GM19397 (cell line): Measurements from ENCODE around the gene PRCD.
"Not testable (repeated sequence)": the region's sequence is repeated elsewhere in the genome, so short reads cannot be mapped to it uniquely, and the experiment has no call there.

Source experiments
- ATAC-seq: cut with Tn5 transposase; IDR thresholded peaks from one replicate; pipeline ENCODE4 v1.9.1; 2021; ENCODE audit warnings: mild to moderate bottlenecking, moderate library complexity; ENCODE audit not compliant: unreplicated experiment

Gene PRCD

DNA sequence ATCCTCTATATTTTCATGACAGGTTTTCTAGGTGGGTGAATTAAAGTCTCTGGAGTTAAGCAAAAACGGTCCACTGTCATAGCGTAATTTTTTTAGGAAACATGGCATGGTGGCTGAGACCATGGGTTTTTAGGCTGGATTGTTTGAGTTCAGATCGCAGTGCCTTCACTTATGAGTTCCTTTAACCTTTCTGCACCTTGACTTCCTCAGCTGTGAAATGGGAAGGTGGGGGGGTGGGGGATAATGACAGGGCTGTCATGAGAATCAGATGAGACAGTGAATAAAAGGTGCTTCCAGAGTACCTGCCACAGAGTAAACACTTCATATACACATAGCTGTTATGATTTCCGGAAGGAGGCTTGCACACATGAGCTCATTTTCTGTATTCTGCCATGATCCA, 11.8 kb downstream of the PRCD start:
- ATAC-seq = no peak

DNA sequence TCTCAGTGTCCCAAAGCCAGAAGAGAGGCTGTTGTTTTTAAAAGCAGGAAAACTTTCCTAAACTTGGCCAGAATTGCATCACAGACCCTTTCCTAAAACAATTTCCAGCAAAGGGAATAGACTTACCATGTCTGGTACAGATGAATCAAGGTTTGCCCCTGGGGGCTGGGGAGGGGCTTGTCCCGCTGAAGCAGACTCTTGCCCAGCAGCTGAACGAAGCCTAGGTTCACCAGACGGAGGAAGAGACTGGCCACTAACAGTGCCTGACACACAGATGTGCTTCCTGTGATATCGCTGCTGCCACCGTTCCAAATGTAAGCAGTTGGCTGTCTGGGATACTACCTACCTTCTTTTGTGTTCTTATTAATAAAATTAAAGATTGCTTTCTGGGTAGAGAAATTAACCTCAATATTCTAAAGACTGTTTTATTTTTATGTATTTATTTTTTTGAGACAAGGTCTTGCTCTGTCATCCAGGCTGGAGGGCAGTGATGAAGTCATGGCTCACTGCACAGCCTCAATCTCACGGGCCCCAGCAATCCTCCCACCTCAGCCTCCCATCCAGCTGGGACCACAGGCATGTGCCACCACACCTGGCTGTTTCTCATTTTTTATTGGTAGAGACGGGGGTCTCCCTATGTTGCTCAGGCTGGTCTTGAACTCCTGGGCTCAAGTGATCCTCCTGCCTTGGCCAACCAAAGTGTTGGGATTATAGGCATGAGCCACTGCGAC, 13.5 kb downstream of the PRCD start:
- ATAC-seq = no peak

DNA sequence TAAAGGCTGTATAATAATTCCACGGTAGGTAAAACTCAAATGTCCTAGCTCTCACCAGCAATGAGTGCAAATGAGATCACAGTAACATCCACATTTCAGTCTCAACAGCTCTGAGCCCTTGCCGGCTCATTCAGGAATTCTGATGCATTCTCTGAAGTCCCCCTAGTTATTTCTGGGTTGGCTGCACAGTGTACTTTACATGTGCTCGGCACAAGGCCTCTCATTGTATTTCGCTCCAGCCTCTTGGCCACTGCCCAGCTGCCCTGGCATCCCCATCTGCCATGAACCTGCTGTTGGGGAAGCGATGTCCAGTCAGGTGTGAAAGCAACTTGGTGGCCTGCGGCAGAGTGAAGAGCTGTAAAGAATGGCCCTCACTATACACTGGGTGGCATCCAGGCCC, 14.3 kb downstream of the PRCD start:
- ATAC-seq = no peak

DNA sequence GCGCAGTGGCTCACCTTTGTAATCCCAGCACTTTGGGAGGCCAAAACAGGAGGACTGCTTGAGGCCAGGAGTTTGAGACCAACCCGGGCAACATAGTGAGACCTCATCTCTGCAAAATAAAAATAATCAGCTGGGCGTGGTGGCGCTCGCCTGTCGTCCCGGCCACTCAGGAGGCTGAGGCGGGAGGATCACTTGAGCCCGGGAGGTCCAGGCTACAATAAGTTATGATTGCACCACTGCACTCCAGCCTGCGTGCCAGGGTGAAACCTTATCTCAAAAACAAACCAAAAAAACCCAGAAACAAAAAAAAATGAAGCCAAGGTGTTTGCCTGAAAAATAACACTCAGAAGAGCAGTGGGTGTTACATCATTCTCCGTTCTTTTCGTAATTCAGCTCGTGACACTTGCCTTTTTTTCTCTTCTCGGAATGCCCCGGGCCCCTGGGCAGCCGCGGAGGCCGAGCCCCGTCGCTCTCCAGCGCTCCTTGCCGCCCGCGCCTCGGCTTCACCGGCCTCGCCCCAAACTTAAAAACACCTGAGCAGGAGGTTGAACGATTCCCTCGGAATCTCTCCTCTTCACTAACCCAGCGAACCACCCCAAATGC, 17.0 kb downstream of the PRCD start:
- ATAC-seq = peak; percentile 2

DNA sequence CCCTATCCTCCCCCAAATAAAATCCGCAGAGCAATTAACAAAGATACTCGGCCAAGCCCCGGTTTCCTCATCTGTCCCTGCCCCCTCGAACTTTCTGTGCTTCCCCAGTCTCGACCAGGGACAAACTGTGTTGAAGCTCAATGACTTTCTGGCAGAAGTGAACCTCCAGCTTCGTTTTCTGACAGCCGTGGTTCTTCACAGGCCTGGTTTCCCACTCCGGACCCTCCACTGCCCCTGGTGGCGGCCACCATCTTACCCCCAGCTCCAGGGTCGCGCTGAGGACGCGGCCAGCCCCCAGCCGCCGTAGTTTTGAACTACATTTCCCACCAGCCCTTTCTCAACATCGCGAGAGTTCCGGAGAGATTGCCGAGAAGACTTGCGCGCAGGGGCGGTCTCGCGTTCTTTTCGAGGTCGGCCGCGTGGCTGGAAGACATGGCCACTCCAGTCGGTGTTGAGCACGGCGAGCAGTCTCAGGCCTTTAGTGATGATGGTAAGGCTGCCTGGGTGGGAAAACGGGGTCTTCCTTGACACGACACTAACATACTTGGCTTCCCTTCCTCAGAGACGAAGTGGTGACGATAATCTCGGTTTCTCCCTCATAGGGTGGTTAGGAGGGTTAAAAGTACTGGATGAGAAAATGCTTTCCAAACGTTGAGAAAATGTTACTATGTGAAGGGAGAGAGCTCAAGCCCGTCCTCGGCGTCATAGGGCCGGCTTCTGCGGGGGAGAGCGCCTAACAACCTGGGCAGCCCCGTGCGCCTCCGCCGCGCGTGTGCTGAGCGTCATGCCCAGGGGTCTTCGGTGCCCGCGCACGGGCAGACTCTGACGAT, 17.7 kb downstream of the PRCD start:
- ATAC-seq = peak; percentile 85

DNA sequence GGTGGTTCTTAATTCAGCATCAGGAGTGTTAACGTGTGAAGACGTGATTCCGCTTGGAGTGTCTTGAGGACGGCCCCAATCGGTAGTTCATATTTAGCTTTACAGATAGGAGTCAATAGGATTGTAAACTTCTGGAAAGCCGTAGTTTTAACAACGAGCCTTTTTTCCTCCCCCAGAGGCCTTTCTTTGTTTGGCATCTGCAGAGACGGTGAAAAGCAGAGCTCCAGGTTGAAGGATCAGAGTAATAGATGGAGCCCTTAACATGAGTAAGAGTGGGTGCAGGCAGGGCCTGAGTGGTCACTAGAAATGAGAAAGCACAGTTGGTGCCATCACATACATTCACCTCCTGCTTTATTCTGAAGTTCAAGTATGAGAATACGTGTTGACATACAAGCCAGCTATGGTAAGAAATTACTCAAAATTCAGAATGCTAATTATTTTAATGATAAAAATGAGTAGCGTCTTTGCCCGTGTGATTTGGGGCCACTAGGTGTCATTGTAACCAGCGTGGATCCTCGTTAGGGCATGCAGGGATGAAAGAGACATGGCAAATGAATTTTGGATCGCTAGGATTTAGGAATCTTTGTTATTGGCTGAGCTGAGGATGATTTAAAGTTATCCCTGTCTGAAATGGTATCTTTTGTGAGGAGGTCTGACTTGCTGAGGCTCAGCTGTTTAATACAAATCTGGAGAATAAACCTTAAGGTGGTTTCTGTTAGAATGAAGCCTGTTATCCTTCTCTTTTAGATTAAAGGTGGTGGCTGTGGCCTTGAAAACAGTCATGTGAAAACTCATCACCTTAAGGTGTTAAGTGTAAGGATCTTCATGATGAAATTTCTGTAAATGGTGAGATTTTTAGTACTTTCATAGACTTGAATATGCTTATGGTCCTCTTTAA, 18.6 kb downstream of the PRCD start:
- no peak for ATAC-seq

DNA sequence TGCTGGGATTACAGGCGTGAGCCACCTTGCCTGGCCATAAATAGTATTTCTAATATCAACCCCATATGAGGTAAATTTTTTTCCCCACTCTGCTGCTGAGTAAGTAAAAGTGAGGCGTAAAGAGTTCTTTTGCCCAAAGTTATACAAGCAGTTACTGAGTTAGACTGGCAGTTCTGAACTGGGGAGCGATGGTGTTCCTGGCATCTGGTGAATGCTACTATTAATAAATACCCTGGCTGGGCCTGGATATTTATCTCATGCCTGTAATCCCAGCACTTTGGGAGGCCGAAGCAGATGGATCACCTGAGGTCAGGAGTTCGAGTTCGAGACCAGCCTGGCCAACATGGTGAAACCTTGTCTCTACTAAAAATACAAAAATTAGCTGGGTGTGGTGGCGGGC, 19.6 kb downstream of the PRCD start:
- not testable (repeated sequence) for ATAC-seq

DNA sequence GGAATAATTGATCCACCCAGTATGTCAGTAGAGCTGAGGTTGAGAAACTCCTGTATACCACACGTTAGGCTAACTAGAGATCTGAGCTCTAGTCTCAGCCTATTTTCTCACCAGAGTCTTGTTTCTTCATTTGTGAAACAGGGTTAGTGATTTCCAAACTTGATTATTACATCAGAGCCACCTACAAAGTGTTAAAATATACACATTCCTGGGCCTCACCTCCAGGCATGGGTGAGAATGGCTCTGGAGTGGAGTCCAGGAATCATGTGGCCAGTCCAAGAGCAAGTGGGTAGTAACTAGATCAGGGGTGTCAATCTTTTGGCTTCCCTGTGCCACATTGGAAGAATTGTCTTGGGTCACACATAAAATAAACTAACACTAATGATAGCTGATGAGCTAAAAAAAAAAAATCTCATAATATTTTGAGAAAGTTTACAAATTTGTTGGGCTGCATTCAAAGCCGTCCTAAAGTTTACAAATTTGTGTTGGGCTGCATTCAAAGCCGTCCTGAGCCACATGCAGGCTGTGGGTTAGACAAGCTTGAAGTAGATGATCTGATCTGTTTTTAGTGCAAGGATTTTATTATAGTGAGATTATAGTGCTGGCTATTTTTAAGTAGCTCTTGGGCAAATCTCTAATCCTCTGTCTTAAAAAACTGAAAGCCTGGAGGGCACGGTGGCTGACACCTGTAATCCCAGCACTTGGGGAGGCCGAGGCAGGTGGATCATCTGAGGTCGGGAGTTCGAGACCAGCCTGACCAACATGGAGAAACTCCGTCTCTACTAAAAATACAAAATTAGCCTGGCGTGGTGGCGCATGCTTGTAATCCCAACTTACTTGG, 20.4 kb downstream of the PRCD start:
- ATAC-seq = no peak

DNA sequence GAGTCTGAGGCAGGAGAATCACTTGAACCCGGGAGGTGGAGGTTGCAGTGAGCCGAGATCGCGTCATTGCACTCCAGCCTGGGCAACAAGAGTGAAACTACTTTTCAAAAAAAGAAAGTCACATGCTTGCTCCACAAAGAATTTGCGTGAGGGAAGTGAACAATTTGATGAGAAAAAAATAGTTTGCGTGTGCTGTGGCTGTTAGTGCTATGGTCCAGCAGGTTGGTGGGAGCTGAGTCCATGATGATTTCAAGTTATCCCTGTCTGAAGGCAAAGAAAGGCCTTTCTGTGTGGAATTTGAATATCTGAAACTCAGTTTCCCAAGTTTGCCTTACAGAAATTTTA, 21.0 kb downstream of the PRCD start:
- ATAC-seq = no peak

DNA sequence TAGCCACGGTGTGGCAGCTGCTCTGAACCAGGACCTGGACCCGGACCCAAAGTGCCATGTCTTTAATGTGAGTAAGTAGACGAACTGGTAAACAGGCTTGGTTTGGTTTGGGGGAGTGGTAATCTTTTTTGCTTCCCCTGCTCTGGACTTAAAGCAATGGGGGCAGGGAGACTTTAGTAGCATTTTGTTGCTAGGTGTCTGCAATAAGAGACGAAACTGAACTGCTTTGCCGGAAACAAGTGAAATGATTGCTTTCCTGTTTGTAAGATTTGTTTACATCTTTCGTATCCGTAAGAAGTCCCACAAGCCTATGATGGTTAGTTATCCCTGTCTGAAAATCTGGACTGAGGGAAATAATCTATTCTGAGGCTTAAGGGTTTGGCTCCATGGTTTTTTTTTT, 21.5 kb downstream of the PRCD start:
- no peak for ATAC-seq

DNA sequence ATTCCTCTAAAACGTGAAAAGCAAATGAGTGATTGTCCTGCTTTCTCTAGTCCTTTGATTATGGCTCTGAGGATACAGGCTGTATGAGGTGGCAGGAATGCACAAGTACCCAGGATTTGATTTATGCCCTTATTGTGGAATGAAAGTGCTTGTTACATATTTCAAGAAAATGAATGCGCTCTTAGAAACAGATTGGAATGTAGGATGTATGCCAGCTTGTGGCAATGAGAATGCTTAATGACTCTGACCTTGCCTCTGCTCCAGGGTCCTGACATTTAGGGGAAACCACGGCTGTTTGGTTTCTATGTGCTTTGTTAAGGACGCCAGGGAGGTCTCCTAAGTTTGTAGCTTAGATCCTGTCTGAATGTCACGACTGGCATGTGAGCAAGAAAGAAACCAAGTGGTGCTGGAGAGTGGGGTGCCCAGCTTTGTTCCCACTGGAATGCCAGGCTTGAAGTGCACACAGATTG, 22.0 kb downstream of the PRCD start:
- no peak for ATAC-seq

DNA sequence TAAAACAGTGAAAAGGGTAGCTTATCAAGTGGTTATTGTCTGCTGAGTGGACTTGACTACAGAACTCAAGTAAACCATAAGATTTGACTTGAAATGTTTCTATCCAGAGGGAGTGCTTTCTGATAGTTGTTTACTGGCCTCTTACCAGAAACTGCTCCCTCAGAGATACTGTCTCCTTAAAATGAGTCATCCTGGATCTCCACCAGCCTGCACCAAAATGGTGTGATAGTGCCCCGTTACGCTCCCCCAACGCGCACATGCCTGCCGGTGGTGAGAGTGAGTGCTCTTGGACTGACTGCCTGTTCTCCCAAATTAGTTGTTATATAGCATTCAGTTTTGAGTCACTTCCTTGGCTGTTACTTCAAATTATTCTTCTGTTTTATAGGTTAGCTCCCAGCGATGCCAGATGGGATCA, 22.9 kb downstream of the PRCD start:
- ATAC-seq = no peak

DNA sequence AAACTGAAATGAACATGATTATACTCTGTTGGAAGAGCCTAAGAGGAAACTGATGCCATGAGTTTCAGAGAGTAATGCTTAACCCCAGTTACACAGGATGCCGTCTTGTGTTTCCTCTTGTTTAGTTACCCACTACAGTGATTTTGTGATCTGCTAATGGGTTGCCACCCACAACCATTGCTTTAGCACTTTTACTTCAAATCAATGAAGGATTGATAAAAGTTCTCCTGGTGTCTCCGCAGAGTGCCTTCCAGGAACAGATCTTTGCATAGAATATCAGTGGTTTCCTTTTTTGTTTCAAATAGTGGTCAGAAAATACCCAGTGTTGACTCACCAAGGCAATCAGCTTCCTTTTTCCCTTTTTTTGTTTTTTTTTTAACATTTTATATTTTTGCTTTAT, 23.5 kb downstream of the PRCD start:
- not testable (repeated sequence) for ATAC-seq

DNA sequence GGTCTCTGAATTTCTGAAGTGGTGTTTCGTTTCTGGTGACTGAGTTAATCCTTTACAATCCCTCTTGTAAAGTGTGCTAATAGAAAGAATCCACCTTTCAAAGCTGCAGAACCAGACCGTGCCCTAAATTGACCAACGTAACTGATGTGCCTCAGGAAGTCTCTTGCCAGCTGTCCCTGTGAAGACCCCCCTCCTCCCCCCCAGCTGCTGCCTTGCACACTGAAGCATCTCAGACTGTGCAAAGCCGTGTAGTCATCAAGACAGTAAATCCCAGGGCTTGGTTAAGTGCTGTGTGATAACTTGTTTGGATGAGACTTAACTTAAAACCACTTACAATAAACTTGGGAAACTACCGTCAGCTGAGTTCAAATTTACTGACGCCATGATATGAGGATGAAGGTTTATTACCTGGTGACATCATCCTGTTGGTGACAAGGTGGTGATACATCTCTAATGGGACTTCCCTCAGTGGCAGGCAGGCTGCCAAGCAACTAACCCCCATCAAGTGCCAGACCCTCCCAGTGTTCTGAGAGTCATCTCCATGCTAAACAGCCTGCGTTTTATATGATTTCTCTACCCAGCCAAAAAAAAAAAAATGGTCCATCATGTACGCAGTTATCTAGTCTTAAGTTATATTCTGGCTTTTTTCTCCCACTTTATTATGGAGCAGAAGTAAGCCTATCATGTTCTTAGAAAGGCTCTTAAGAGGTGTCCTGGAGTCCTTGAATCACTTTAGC, 25.3 kb downstream of the PRCD start:
- not testable (repeated sequence) for ATAC-seq

DNA sequence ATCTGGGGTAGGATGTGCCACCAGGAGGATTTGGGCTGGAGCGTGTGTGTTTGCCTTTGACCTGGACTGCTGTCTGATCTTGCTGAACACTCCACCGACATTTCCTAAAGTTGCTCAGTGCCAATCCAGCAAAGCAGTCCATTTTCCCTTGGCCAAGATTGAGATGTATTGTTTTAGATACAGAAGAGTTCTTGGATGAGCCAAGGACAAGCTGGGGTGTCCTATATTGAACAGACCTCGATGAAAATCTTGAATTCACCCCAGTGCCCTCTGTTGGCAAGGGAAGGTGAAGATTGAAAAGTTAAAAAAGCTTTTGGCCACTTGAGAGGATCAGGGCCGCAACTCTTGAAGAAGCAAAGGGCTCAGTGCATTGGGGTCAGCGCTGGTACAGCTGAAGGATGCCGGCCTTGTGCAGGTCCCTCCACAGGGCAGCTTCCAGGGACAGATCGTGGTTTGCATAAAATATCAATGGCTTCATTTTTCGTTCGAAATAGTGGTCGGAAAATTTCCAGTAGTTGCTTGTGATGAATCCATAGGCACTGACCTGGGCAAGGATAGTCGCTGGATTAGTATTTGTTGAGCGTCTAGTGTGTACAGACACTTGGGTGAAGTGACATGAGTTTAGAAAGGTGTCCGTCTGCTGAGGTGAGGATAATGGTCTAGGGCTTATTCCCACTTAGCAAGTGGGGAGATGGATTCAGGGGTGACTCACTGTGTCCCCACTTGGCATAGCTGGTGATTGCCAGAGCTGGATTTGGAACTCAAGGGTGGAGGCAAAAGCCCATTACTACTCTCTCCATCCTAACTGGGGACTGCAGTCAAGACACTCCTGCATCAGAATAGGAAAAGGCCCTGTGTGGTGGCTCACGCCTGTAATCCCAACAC, 26.1 kb downstream of the PRCD start:
- ATAC-seq = no peak

DNA sequence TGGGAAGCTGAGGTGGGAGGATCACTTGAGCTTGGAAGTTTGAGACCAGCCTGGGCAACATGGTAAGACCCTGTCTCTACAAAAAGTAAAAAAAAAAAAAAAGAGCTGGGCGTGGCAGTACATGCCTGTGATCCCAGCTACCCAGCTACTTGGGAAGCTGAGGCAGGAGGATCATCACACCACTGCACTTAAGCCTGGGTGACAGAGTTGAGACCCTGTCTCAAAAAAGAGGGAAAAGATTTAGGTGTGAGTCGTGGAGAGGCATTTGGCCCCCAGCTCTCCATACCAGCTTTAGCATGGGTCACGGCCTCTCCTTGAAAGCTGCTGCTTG, 26.7 kb downstream of the PRCD start:
- ATAC-seq = no peak

DNA sequence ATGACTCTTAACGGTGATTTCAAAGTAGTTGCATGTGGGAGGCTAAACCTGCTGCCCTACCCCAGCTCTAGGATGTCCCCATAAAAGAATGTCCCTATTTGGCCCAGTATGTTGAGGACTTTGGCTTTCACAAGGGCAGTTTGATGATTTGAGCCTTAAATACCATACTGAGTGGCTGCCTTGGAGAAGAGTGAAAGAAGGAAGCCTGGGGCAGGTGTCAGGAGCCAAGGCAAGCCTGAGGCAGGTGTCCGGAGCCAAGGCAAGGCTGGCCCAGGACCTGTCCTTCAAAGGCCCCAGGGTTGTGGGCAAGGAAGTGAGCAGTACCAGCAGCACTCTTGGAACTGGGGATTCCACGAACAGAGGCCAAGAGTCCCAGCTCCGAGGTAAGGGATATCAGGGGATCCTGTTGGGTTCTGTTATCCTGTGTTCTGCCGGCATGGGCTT, 27.2 kb downstream of the PRCD start:
- ATAC-seq = no peak

DNA sequence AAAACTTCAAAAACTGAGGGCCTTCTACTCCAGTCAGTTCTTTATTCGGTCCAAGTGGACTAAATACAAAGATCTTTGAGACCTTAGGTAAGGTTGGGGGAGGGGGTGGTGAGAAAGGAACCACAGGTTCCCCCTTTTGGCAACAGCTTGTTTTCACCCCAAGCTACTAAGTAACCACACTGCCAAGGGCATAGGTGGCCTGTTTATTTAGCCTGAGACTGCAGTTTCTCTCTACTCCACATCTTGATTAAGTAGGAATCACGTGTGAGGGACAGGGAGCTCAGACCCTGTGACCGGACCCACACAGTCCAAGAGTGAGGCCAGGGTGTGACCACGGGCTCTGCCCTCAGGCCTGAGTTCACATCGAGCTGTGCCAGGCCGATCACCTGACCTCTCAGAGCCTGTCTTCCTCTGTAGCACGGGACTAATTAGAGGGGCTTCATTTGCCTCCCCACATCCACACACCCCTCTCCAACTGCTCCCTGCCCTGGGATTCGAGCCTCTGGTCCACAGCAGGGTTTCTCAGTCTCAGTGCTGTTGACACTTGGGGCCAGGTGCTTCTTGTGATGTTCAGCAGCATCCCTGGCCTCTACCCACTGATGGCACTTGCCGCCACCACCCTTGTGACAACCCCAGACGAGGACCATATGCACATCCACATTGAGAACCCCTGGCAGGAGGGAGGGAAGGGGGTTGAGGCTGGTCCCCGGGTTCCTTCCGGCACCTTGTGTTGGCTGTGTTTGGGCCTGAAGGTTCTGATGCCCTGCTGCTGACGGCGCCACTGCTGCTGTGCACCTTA, 28.0 kb downstream of the PRCD start:
- no peak for ATAC-seq
